Epidermal melanocyte (primary cell): Measurements from ENCODE around the gene ALOX15.
"Not testable (repeated sequence)": the region's sequence is repeated elsewhere in the genome, so short reads cannot be mapped to it uniquely, and the experiment has no call there.

Experiments
- DNase-seq: peaks from one replicate; pipeline ENCODE4 v3.0.0; 2011; ENCODE audit warnings: low spot score; ENCODE audit not compliant: insufficient read length

ALOX15 gene

GRCh38 chr17:4617590-4618351, 23.7 kb downstream of the ALOX15 start:
- DNase-seq = no peak

GRCh38 chr17:4617090-4617489, 24.4 kb downstream of the ALOX15 start:
- DNase-seq = no peak

- no peak for DNase-seq
These were observed 25.0 kb downstream of the ALOX15 start for GRCh38 chr17:4616476-4616875.

GRCh38 chr17:4610656-4611055, 30.8 kb downstream of the ALOX15 start:
- DNase-seq = no peak

GRCh38 chr17:4610162-4610561, 31.3 kb downstream of the ALOX15 start:
- no peak for DNase-seq

- no peak for DNase-seq
These were observed 31.7 kb downstream of the ALOX15 start for GRCh38 chr17:4609761-4610160.

GRCh38 chr17:4607773-4608187, 33.7 kb downstream of the ALOX15 start:
- DNase-seq = peak; percentile 69

GRCh38 chr17:4607261-4607741, 34.2 kb downstream of the ALOX15 start:
- no peak for DNase-seq

GRCh38 chr17:4605826-4606225, 35.7 kb downstream of the ALOX15 start:
- DNase-seq = no peak

- DNase-seq = not testable (repeated sequence)
These were observed 36.7 kb downstream of the ALOX15 start for GRCh38 chr17:4604736-4605135.

- peak; percentile 79 for DNase-seq
These were observed 37.3 kb downstream of the ALOX15 start for GRCh38 chr17:4604111-4604644.

- no peak for DNase-seq
These were observed 39.4 kb downstream of the ALOX15 start for GRCh38 chr17:4602041-4602440.

GRCh38 chr17:4601326-4601725, 40.2 kb downstream of the ALOX15 start:
- DNase-seq = no peak

- DNase-seq = no peak
These were observed 40.9 kb downstream of the ALOX15 start for GRCh38 chr17:4600563-4600962.

GRCh38 chr17:4599505-4600281, 41.8 kb downstream of the ALOX15 start:
- DNase-seq = no peak

GRCh38 chr17:4598776-4599504, 42.5 kb downstream of the ALOX15 start:
- DNase-seq = no peak

- DNase-seq = no peak
These were observed 43.5 kb downstream of the ALOX15 start for GRCh38 chr17:4597975-4598374.

GRCh38 chr17:4596636-4597380, 44.7 kb downstream of the ALOX15 start:
- no peak for DNase-seq

GRCh38 chr17:4595685-4596342, 45.7 kb downstream of the ALOX15 start:
- not testable (repeated sequence) for DNase-seq

GRCh38 chr17:4594931-4595684, 46.4 kb downstream of the ALOX15 start:
- no peak for DNase-seq
